GM18907 (cell line): ENCODE data around the gene VSIG8.

Experiments used
- ATAC-seq: cut with Tn5 transposase; IDR thresholded peaks from one replicate; pipeline ENCODE4 v1.9.1; 2021; ENCODE audit warnings: mild to moderate bottlenecking, moderate library complexity; ENCODE audit not compliant: unreplicated experiment

The VSIG8 gene

DNA sequence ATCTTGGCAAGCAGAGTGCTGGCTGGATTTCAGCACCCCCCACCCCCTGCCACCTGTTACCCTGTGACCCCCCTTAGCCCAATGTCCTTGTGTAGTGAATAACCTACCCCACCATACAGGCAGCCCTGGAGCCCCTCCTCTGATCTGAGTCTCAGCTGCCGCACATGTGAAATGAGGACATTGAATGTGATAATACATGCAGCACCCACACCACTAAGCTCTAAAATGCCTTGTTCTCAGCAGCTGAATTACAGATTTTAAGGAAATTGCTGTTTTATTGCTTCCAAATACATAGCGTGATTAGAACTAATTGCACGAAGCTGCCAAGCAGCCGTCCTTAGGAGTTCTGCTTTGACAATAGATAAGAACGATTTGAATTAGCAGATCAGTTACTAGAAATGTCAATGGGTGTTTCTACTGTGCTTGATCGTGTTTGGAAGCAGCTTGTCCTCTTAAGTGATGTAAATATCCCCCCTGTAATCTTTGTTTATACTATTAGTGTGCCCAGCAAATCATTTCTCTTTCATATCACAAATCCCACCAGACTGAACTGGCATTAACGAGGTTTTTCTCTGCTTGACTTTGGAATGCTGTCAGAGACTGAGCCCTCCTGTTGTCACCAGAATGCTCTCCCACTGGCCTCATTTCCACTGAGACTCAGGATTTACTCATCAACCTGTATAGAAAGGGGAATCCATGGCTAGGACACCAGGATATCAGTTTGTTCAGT is 30.9 kb downstream of the VSIG8 start:
- no peak for ATAC-seq

- ATAC-seq: no peak
These were observed 31.7 kb downstream of the VSIG8 start for GRCh38 chr1:159830722-159831121.

DNA sequence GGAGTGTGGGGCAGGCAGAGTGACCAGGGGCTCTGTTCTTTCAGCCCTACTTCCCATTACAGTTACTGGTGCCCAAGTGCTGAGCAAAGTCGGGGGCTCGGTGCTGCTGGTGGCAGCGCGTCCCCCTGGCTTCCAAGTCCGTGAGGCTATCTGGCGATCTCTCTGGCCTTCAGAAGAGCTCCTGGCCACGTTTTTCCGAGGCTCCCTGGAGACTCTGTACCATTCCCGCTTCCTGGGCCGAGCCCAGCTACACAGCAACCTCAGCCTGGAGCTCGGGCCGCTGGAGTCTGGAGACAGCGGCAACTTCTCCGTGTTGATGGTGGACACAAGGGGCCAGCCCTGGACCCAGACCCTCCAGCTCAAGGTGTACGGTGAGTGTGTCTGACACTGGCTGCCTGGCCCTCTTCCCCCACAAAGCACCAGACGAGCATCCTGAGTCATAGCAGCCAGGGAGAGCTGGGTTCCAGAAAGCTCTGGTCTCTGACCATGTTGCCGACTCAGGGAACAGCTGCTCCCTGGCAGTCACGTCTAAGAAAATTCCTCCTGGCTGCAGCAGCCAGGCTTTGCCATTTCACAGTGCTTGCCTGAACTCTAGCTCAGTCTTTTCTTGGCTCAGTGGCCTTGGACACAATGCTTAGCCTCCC is 32.5 kb downstream of the VSIG8 start:
- ATAC-seq: no peak

- ATAC-seq: peak; percentile 74
These were observed 33.2 kb downstream of the VSIG8 start for GRCh38 chr1:159829273-159829634.

DNA sequence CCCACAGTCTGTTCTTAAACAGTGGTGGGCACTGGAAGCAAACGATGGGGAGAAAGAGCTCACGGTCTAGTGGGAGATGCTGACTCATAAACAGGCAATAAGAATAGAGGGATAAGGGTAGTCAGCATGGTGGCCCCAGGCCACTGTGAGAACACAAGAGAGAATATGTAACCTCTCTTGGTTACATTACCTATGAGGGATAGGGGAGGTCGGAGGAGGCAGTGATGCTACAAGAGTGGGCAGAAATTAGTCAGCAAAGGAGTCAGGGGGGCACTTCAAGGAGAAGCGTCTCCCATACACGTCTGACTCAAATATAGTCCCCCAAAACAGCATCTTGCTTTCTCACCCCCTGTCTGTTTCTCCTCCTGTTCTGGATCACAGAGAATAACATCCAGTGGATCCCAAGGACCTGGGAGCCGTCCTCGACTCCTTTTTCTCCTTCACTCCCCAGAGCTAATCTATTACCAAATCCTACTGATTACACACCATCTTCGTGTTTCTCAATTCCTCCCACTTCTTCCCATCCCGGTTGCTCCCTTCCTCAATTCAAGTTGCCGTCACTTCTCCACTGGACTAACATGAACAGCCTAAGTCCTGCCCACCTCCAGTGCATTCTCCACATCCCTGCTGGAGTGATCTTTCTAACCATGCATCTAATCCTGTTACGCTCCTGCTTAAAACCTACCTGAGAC is 33.7 kb downstream of the VSIG8 start:
- no peak for ATAC-seq

GRCh38 chr1:159828176-159828575 is 34.3 kb downstream of the VSIG8 start:
- no peak for ATAC-seq

- no peak for ATAC-seq
These were observed 34.9 kb downstream of the VSIG8 start for GRCh38 chr1:159827549-159827948.

- no peak for ATAC-seq
These were observed 35.4 kb downstream of the VSIG8 start for GRCh38 chr1:159827102-159827490.

DNA sequence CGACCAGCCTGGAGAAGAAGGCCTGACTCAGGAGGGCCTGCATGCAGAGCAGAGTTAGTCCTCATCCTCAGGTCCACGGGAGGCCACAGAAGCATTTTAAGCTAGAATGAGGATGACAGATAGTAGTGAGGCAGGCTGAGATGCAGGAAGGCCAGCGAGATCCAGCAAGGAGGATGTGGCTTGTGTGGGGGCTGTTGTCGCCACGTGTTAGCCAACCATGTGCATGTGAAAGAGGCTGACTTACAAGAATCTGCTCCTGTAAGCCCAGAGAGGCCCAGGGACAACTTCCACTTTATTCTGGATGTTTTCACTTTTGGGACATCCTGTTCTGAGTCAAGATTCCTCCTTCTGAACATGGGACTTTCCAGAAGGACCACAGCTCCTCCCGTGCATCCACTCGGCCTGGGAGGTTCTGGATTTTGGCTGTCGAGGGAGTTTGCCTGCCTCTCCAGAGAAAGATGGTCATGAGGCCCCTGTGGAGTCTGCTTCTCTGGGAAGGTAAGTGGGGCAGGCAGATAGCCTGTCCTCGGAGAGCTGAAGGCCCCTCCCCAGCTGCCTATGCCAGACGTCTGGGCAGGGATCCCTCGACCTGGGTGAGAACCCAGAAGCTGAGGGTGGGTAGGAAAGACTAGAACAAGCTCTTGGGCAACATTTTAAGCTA is 35.9 kb downstream of the VSIG8 start, which contains the start of gene SLAMF8:
Gene SLAMF8 (plus strand): TSS at position 433 of the 661 bp plus-strand sequence. CDS start 26 bp downstream, at position 459.
- no peak for ATAC-seq

DNA sequence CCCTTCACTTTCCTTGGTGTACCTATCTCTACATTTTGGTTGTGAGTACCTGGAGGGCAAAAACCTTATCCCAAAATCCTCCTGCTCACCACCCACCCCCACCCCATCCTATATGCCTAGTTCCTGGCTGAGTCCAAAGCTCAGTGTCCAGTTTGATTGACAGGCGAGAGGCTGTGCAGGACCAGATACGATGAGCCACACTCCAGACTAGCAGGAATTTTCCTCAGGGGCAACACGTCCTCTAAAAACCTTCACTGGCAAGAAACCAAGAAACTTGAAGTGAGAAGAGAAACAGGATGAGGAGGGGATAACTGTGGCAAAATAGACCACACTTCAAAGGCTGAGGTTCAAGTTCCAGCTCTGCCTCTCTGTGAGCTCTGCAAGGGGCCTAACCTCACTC is 36.9 kb downstream of the VSIG8 start:
- no peak for ATAC-seq

DNA sequence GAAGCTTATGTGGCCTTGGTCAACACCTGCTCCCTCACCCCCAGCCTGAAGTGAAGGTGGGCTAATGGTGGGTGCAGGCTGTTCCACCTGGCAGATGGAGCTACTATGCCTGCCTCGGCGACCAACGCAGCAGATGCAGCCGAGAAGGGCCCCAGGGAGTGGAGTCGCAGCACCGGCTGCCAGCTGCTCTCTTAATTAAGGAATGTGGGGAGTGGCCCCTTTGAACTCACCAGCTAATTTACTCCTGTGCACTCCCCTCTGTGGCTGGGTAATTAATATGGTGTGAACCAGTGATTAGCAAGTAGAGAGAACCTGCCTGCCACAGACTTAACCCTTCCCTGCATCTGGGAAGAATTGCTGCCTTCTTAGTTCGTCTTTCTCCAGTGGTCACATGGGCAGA is 39.1 kb downstream of the VSIG8 start:
- no peak for ATAC-seq

DNA sequence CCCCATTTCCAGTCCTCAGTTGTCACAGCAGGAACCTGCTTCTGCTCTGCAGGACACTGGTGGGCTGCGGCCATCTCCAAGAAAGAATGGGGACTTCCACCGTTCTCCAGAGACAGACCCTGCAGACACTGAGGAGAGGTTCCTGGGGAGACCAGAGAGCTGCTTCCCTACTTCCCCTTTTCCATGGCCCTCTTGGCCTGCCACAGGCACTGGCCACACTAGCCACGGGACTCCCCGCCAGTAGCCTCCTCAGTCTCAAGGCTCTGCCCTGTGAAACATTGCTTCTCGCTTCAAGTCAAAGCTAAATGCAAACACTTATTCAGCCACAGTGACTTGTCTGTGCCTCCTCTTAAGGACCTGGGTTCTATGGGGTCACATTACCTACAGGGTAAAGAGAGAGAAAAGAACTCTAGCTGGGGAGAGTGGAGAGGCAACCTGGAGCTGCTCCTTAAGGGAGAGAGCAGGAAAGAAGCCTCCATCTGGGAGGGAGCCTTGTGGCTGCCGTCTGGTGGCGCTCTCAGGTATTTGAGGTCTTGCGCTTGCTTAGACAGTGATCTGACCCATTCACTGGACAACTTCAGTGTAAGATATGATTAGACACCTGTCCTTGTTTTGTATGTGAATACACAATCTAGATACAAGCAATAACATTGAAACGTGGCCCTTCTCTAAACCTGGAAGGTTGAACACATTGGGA is 41.1 kb downstream of the VSIG8 start:
- ATAC-seq: no peak

- ATAC-seq: no peak
These were observed 45.0 kb downstream of the VSIG8 start for GRCh38 chr1:159817276-159818041.

GRCh38 chr1:159815926-159816325 is 46.5 kb downstream of the VSIG8 start:
- no peak for ATAC-seq

DNA sequence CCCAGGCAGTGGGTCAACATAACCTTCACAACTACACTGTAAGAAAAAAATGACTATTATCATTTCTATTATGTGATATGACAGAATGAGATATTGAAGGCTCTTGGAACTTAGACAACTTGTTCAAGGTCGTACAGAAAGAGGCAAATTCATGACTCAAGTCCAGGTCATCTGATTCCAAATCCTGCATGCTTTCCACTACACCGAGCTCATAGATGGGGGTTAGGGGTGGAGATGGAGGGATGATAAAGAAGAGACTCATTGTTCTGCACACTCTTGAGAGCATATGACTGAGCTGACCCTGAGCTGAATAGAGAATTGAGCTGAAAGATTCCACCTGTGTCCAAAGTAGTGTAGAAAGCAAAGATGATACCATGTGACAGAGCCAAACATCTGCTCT is 57.5 kb downstream of the VSIG8 start:
- ATAC-seq: no peak
